Ovary (tissue), 3 donors: ENCODE measurements around the gene FANK1.
"Not testable (repeated sequence)": the region's sequence is repeated elsewhere in the genome, so short reads cannot be mapped to it uniquely, and the experiment has no call there.

ENCODE experiments used
- EP300 ChIP-seq: sonication (generic); formaldehyde crosslinking; IDR thresholded peaks from one replicate; pipeline ENCODE4 v1.6.1; 2017; ENCODE audit warnings: antibody characterized with exemption
- POLR2A ChIP-seq: fragments of 450-650 bp; IDR thresholded peaks from one replicate; pipeline ENCODE4 v1.6.1; 2017; ENCODE audit warnings: antibody characterized with exemption, mild to moderate bottlenecking, moderate library complexity
- TF ChIP-seq, protein P1 (sequence below), 3 donors: fragments of 450-650 bp in 2 of 3; fragments of 200-600 bp in 1 of 3; IDR thresholded peaks; one replicate each; pipeline versions ENCODE4 v1.5.1 to v1.8.0; 2016 to 2022; ENCODE audit warnings: antibody characterized with exemption in 3 of 3, mild to moderate bottlenecking in 1 of 3
- donor health status: DM: no; HTN: no; CAD: no.

GRCh38 chr10:125889441-125889840, 6.9 kb upstream of the FANK1 start:
- TF ChIP-seq, protein P1, sequence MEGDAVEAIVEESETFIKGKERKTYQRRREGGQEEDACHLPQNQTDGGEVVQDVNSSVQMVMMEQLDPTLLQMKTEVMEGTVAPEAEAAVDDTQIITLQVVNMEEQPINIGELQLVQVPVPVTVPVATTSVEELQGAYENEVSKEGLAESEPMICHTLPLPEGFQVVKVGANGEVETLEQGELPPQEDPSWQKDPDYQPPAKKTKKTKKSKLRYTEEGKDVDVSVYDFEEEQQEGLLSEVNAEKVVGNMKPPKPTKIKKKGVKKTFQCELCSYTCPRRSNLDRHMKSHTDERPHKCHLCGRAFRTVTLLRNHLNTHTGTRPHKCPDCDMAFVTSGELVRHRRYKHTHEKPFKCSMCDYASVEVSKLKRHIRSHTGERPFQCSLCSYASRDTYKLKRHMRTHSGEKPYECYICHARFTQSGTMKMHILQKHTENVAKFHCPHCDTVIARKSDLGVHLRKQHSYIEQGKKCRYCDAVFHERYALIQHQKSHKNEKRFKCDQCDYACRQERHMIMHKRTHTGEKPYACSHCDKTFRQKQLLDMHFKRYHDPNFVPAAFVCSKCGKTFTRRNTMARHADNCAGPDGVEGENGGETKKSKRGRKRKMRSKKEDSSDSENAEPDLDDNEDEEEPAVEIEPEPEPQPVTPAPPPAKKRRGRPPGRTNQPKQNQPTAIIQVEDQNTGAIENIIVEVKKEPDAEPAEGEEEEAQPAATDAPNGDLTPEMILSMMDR (IDR thresholded peaks at IDR 0.05), result not testable (repeated sequence)
- not testable (repeated sequence) for TF ChIP-seq POLR2A, EP300
